Duodenal mucosa (tissue), 2 donors: ENCODE results near the gene CEND1.

ENCODE experiments used
- H3K27ac ChIP-seq: one replicate; pipeline ENCODE4 v1.7.0; 2013; ENCODE audit warnings: low read depth, low read length
- H3K27me3 ChIP-seq, 2 donors: one replicate each; pipeline ENCODE4 v1.7.0; 2013; ENCODE audit warnings: low read length in 2 of 2, control low read depth in 1 of 2; ENCODE audit not compliant: insufficient read depth in 2 of 2, control insufficient read depth in 1 of 2
- H3K36me3 ChIP-seq, 2 donors: one replicate each; pipeline ENCODE4 v1.7.0; 2013; ENCODE audit warnings: low read length in 2 of 2, control low read depth in 1 of 2; ENCODE audit not compliant: insufficient read depth in 2 of 2, control insufficient read depth in 1 of 2
- H3K4me1 ChIP-seq, 2 donors: one replicate each; pipeline ENCODE4 v1.7.0; 2013; ENCODE audit warnings: low read length in 2 of 2, control low read depth in 1 of 2; ENCODE audit not compliant: insufficient read depth in 2 of 2, control insufficient read depth in 1 of 2
- H3K4me3 ChIP-seq, 2 donors: one replicate each; pipeline ENCODE4 v1.7.0; 2013; ENCODE audit warnings: low read length in 2 of 2, low read depth in 1 of 2
- H3K9ac ChIP-seq, 2 donors: one replicate each; pipeline ENCODE4 v1.7.0; 2013; ENCODE audit warnings: low read length in 2 of 2, low read depth in 1 of 2
- H3K9me3 ChIP-seq, 2 donors: one replicate each; pipeline ENCODE4 v1.7.0; 2013; ENCODE audit warnings: low read length in 2 of 2, control low read depth in 1 of 2; ENCODE audit not compliant: control insufficient read depth in 1 of 2

CEND1 gene

DNA sequence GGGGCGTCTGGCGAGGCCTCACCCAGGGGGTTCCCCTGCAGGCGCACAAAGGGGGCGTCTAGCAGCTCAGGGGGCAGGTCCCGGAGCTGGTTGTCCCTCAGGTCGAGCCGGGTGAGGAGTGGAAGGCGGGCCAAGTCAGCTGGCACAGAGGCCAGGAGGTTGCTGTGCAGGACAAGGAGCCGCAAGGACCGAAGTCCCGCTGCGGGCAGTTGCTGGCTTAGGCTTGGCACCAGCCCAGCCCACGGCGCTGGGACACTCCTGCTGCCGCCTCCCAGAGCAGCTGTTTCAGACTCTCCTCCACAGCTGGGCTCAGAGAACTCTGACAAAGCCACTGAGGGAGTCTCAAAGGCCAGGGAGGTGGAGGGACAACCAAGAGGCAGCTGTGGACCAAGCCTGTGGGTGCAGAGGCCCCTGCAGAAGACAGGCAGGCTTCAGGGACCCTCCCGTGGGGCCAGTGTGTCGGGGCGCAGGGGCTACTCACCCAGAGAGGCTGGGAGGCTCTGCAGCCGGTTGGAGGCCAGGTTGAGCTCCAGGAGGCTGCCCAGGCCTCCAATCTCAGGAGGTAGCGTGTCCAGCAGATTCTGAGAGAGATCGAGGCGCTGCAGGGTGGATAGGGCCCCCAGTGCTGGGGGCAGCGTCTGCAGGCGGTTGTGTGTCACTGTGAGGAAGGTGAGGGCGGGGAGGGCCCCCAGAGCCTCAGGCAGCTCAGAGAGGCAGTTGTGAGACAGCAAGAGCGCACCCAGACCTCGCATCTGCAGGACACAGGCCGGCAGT is 13.0 kb upstream of the CEND1 start:
- H3K9ac ChIP-seq, result no peak overlapping the region
- H3K27ac ChIP-seq, result no peak overlapping the region
- H3K4me3 ChIP-seq, result no peak overlapping the region

DNA sequence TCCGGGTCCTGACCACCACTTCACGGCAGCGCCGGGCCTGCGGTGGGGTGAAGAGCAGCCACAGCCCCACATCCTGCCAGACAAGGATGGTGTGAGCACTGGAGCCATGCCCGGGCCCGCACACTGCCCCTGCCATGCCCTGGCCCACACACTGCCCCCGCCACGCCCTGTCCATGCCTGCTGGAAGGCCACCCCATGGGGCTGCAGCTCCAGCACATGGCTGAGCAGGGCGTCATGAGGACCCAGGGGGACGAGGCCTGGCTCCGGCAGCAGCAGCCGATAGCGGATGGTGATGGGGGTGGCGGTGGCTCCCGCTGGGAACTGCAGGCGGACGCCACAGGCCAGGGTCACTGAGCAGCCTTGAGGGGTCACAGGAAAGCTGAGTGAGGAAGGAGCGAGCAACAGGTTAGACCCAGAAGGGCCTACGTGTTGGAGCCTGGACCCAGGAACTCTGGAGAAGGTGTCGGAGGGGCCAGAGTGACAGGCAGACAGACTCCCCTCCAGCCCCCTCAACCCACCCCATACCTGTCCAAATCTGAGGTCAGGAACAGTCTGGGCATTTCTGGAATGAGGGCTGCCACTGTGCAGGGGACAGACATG is 12.2 kb upstream of the CEND1 start:
- H3K9ac ChIP-seq, result no peak overlapping the region
- peaks cover 8 to 22% of the 10 kb centered on the region in 2 donors for H3K36me3 ChIP-seq
- H3K4me3 ChIP-seq, result no peak overlapping the region
- no peaks in the 10 kb centered on the region for H3K9me3 ChIP-seq
- no peaks in the 10 kb centered on the region for H3K27me3 ChIP-seq
- peaks cover 14 to 22% of the 10 kb centered on the region in 2 donors for H3K4me1 ChIP-seq
- H3K27ac ChIP-seq, result no peak overlapping the region

More for the DNA sequence above, 13.0 kb upstream of the CEND1 start:
- H3K9me3 ChIP-seq, result no peaks in the 10 kb centered on the region
- H3K27me3 ChIP-seq, result no peaks in the 10 kb centered on the region
- H3K36me3 ChIP-seq, result peaks cover 8 to 22% of the 10 kb centered on the region in 2 donors
- H3K4me1 ChIP-seq, result peaks cover 13 to 21% of the 10 kb centered on the region in 2 donors

DNA sequence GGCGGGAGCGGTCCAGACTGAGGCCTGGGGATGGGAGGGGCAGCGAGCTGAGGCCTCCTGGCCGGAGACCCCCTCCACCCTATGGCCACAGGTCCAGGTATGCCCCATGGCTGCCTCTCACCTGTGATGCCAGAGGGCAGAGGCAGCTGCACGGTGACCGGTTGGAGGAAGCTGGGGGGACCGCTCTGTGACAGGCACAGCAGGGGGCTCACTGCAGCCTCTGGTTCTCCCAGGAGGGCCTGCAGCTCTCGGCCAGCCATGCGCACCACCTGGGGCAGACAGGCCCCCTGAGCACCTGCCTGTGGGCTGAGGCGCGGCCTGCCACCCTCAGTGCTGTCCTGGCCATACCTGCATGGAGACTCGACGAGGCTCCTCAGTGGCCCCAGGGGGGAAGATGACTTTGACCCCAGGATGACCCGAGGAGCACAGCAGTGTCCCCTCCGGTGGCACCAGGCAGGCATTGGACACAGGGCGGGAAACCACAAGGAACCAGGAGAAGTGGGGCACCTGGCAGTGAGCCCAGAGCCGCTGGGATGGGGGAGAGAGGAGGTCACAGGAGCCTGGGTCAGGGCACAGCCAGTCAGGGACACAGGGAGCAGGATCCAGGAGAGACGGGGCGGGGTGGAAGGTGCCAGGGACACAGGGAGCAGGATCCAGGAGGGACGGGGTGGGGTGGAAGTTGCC is 11.3 kb upstream of the CEND1 start:
- H3K4me1 ChIP-seq, result peaks cover 22 to 31% of the 10 kb centered on the region in 2 donors
- no peak overlapping the region for H3K9ac ChIP-seq
- no peaks in the 10 kb centered on the region for H3K9me3 ChIP-seq
- no peak overlapping the region for H3K27ac ChIP-seq
- H3K4me3 ChIP-seq, result no peak overlapping the region
- peaks cover 8 to 22% of the 10 kb centered on the region in 2 donors for H3K36me3 ChIP-seq
- H3K27me3 ChIP-seq, result no peaks in the 10 kb centered on the region

DNA sequence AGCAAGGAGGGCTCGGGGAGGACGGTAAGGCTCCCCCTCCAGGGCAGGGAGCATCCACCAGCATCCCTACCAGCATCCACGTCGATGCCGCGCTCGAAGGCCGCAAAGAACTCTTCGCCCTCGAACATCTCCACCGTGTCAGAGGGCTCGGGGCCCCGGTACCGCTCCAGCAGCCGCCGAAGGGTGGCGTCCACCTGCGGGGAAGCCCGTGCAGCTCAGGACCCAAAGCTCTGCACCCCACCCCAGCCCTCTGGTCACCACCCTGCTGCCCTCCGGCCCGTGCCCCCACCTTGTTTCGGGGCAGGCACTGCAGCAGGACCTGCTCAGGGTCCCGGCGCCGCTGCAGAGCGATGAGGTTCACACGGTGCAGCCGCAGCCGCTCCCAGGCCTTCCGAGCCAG is 10.6 kb upstream of the CEND1 start:
- peaks cover 8 to 22% of the 10 kb centered on the region in 2 donors for H3K36me3 ChIP-seq
- H3K27me3 ChIP-seq, result no peaks in the 10 kb centered on the region
- peaks cover 23 to 35% of the 10 kb centered on the region in 2 donors for H3K4me1 ChIP-seq
- H3K9ac ChIP-seq, result no peak overlapping the region
- no peak overlapping the region for H3K4me3 ChIP-seq
- no peaks in the 10 kb centered on the region for H3K9me3 ChIP-seq
- no peak overlapping the region for H3K27ac ChIP-seq

DNA sequence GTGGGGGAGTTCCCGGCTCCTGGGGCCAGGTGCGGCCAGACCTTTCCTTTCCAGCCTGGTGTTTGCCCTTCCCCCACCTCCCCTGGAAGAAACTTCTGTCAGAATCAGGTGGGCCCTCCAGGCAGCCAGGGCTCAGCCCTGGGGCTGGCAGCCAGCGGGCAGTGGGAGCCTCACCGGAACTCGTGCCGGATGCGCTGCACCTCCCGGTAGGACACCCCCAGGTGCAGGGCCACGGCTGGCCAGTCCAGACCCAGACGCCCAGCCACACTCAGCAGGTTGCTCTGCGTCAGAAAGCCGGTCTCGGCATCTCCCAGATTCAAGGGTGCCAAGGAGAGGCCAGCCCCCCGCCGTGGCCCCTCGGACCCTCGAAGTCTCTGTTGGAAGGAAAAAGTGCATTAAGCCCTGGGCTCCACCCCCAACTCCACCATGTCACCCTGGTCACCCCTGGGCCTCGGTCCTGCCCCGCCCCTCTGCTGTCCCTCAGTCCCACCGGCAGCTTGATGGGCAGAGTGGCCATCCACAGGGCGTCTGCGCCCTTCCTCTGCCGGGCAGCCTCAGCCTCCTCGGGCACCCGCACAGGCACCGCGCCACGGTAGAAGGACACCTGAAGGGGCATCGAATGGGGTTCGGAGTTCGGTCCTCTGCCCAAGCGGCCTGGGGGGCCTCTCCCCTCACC is 9.9 kb upstream of the CEND1 start:
- Histone ChIP-seq H3K4me3 (no peak overlapping the region), H3K9ac (no peak overlapping the region), H3K27me3 (no peaks in the 10 kb centered on the region), H3K36me3 (peaks cover 8 to 22% of the 10 kb centered on the region in 2 donors), H3K4me1 (peaks cover 29 to 40% of the 10 kb centered on the region in 2 donors), H3K9me3 (no peaks in the 10 kb centered on the region), H3K27ac (no peak overlapping the region)

DNA sequence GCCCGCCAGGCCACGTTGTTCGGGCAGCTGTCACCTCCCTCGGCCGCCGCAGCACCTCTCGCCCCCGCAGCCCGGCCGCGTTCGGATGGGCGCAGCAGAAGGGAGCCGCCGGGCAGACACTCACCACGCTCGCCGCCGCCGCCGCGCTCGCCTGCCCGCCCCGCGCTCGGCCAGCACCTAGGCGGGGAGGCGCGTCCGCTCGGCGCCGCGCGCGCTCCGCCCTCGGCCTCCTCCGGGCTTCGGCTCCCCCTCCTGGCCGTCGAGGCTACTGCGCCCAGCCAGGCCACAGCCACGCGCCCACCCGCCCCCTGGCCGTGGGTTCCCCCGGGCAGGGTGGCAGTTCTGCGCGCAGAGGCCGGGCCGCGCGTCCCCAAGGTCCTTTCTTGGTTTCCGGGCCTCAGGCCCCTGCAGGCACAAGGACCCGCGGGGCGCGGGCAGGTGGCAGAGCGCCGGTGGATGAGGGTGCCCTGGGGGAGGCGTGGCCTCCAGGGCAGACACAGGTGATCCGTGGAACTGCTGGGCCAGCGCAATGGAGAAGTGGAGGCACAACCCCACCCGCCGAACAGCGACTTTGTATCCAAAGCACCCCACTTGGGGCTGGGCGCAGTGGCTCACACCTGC is 8.3 kb upstream of the CEND1 start, which contains the start of gene SLC25A22:
Gene SLC25A22, minus strand, starts transcription at position 189 of the 621 bp plus-strand sequence. CDS start 3,275 bp downstream, outside the sequence.
- Histone ChIP-seq H3K4me3 (peak within 1 kb of the TSS; percentile 77 to 84), H3K4me1 (peaks cover 19 to 32% of the 10 kb centered on the region in 2 donors), H3K9ac (peak within 1 kb of the TSS; percentile 63 to 93), H3K9me3 (no peaks in the 10 kb centered on the region), H3K27me3 (no peaks in the 10 kb centered on the region), H3K27ac (peak within 1 kb of the TSS; percentile 79), H3K36me3 (peaks cover 8 to 24% of the 10 kb centered on the region in 2 donors)

DNA sequence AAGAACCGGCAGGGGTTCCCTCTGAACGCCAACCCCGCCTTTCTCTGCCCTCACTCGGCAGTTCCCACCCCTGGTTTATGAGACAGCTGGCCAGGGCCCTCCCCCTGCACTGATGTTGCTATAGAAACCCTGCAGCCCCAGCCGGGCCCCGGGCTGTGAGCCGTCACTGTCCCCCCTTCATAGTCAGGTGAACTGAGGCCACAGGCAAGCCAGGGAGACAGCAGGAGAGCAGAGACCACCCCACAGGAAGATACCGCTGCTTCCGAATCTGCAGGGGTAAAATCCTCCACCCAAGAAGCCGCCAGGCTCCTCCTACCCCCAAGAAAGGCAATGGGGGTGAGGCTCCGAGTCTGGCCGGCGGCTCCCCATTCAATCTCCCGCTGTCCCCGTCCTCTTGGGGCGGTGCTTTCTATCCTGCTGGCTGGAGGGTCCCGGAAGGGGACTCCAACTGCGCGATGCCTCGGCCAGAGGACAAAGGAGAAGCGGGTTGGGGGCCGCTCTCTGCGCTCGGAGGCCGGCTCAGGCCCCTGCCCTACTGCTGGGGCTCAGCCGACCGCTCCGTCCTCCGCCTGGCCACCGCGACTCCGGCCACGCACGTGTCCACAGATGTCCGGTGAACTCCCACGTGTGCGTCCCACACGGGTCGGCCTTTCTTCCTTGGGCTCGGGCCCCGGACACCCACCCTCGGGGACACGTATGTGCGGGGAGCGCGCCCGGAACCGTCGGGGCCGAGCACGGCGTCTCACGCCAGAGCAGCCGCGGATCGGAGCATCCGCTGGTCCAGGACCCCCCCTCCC is 7.6 kb upstream of the CEND1 start:
- Histone ChIP-seq H3K9me3 (no peaks in the 10 kb centered on the region), H3K27ac (peak overlapping the region; percentile 79), H3K4me1 (peaks cover 19 to 32% of the 10 kb centered on the region in 2 donors)

DNA sequence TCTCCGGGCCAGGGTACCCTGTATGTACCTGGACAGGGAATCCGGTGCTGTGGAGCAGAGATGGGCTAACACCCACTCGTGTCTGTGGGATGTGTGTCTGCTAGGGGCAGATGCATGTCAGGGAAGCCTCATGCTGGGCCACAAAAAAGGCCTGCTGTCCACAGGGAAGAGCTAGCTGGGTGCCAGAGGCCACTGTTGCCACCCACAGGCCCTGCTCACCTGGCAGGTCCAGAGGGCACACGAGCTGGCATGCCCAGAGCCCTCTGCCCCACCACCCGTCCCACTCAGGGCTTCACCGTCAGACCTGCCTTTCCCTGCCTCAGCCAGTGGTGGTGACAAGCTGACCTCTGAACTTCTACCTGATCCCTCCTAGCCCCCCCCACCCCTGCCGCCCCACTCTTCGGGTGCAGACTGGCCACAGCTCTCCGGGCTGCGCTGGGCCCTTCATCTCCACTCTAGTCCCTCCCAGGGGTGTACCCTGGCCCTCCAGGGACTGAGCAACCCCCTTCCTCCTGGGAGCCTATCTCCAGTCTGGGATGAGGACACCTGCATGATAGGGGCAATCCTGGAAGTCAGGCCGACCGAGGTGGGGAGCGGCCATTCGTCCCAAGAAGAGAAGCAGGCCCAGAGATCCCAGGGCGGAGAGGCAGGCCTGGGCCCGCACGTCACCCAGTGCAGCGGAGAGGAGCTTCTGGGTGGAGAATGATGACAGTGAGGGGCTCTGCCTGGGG is 6.8 kb upstream of the CEND1 start:
- peaks cover 8 to 18% of the 10 kb centered on the region in 2 donors for H3K36me3 ChIP-seq
- no peaks in the 10 kb centered on the region for H3K27me3 ChIP-seq
- H3K9ac ChIP-seq, result peak overlapping the region; percentile 63 to 93
- peak overlapping the region; percentile 77 to 84 for H3K4me3 ChIP-seq
- H3K4me1 ChIP-seq, result peaks cover 19 to 32% of the 10 kb centered on the region in 2 donors
- H3K9me3 ChIP-seq, result no peaks in the 10 kb centered on the region
- H3K27ac ChIP-seq, result peak overlapping the region; percentile 79

More for the DNA sequence above, 7.6 kb upstream of the CEND1 start:
- peaks cover 8 to 22% of the 10 kb centered on the region in 2 donors for H3K36me3 ChIP-seq
- peak overlapping the region; percentile 63 to 93 for H3K9ac ChIP-seq
- H3K4me3 ChIP-seq, result peak overlapping the region; percentile 77 to 84
- no peaks in the 10 kb centered on the region for H3K27me3 ChIP-seq
